ENCODE data around the gene LETMD1. TPM values are rescaled to one million over a fixed set of nuclear protein-coding genes. Genes with fewer than 3 reads are reported as not detected.
A peak's percentile ranks its signal among the peaks of the same experiment; 100 is the strongest.

LETMD1 gene
- total and polyA plus RNA-seq, 2 of the 13 experiments (the other 11 are each of a cell fraction or from before 2014, with no cell fraction given): 43.3 to 87.7 TPM

DNA sequence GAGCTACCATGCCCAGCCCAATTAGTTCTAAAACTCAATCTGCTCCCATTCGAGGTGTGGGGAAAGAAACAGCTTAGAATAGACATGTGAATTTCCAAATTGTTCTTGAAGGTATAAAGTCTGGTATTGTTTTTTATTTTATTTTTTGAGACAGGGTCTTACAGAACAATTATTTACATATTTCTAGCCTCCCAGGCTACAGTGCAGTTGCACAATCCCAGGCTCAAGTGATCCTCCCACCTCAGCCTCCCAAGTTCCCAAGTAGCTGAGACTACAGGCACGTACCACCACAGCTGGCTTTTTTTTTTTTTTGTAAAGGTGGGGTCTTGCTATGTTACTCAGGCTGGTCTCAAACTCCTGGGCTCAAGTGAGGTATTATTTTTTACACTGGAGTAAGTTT, 28.2 kb upstream of the LETMD1 start:
- no peaks in the 10 kb centered on the region for H4K20me1 ChIP-seq (ENCODE audit: insufficient read depth, low read length)
- ATAC-seq (no peak), FAIRE-seq (no peak), DNase-seq (ENCODE audit: low spot score) (no peak)
- TF ChIP-seq, protein P1, sequence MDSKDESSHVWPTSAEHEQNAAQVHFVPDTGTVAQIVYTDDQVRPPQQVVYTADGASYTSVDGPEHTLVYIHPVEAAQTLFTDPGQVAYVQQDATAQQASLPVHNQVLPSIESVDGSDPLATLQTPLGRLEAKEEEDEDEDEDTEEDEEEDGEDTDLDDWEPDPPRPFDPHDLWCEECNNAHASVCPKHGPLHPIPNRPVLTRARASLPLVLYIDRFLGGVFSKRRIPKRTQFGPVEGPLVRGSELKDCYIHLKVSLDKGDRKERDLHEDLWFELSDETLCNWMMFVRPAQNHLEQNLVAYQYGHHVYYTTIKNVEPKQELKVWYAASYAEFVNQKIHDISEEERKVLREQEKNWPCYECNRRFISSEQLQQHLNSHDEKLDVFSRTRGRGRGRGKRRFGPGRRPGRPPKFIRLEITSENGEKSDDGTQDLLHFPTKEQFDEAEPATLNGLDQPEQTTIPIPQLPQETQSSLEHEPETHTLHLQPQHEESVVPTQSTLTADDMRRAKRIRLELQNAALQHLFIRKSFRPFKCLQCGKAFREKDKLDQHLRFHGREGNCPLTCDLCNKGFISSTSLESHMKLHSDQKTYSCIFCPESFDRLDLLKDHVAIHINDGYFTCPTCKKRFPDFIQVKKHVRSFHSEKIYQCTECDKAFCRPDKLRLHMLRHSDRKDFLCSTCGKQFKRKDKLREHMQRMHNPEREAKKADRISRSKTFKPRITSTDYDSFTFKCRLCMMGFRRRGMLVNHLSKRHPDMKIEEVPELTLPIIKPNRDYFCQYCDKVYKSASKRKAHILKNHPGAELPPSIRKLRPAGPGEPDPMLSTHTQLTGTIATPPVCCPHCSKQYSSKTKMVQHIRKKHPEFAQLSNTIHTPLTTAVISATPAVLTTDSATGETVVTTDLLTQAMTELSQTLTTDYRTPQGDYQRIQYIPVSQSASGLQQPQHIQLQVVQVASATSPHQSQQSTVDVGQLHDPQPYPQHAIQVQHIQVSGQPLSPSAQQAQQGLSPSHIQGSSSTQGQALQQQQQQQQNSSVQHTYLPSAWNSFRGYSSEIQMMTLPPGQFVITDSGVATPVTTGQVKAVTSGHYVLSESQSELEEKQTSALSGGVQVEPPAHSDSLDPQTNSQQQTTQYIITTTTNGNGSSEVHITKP (CRISPR knock-in tag; IDR thresholded peaks at IDR 0.05; ENCODE audit: low read depth): no peak
- no peak for TF ChIP-seq HOXA9 (CRISPR knock-in tag; IDR thresholded peaks at IDR 0.05; ENCODE audit: borderline replicate concordance)
- no peak for TF ChIP-seq GZF1 (CRISPR knock-in tag; IDR thresholded peaks at IDR 0.05)
- TF ChIP-seq, protein P2, sequence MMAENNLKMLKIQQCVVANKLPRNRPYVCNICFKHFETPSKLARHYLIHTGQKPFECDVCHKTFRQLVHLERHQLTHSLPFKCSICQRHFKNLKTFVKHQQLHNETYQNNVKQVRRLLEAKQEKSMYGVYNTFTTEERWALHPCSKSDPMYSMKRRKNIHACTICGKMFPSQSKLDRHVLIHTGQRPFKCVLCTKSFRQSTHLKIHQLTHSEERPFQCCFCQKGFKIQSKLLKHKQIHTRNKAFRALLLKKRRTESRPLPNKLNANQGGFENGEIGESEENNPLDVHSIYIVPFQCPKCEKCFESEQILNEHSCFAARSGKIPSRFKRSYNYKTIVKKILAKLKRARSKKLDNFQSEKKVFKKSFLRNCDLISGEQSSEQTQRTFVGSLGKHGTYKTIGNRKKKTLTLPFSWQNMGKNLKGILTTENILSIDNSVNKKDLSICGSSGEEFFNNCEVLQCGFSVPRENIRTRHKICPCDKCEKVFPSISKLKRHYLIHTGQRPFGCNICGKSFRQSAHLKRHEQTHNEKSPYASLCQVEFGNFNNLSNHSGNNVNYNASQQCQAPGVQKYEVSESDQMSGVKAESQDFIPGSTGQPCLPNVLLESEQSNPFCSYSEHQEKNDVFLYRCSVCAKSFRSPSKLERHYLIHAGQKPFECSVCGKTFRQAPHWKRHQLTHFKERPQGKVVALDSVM (CRISPR knock-in tag; IDR thresholded peaks at IDR 0.05): peak; percentile 82
- TF ChIP-seq, protein P3, sequence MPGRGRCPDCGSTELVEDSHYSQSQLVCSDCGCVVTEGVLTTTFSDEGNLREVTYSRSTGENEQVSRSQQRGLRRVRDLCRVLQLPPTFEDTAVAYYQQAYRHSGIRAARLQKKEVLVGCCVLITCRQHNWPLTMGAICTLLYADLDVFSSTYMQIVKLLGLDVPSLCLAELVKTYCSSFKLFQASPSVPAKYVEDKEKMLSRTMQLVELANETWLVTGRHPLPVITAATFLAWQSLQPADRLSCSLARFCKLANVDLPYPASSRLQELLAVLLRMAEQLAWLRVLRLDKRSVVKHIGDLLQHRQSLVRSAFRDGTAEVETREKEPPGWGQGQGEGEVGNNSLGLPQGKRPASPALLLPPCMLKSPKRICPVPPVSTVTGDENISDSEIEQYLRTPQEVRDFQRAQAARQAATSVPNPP (CRISPR knock-in tag; IDR thresholded peaks at IDR 0.05): no peak
- peak; percentile 29; the same call in 1 of the 2 replicates for TF ChIP-seq CEBPB (IDR thresholded peaks at IDR 0.05; ENCODE audit: borderline replicate concordance, low read depth, low read length)
- TF ChIP-seq ZNF234 (CRISPR knock-in tag; conservative IDR thresholded peaks at IDR 0.05): no peak
- no peak for TF ChIP-seq KDM4B (CRISPR knock-in tag; IDR thresholded peaks at IDR 0.05)
- TF ChIP-seq CEBPG (CRISPR knock-in tag; IDR thresholded peaks at IDR 0.05): peak; percentile 31; the same call in 1 of the 2 replicates
- no peak for TF ChIP-seq CHD2 (IDR thresholded peaks at IDR 0.05; ENCODE audit: low read depth, low read length)
- TF ChIP-seq KMT2B (CRISPR knock-in tag; IDR thresholded peaks at IDR 0.05): no peak
- no peak overlapping the region for H3K4me2 ChIP-seq (ENCODE audit: low read depth, low read length)
- H3K27me3 ChIP-seq (ENCODE audit: control insufficient read depth in 1 of 2, insufficient read depth in 2 of 2, low read length in 2 of 2): no peaks in the 10 kb centered on the region
- no peak overlapping the region for H2AFZ ChIP-seq (ENCODE audit: low read length)
- 92% methylated on average over 2 of the region's 2 CpGs for WGBS (ENCODE audit: low lambda C conversion rate)
- H3K27ac ChIP-seq (ENCODE audit: extremely low read length, insufficient read depth, low read length): no peak overlapping the region
- no peaks in the 10 kb centered on the region for H3K9me3 ChIP-seq (ENCODE audit: low read length)
- no TSS peak for BruUV-seq (replicated peaks)
- in situ Hi-C loops (cut with HindIII; ENCODE audit: extremely low pct_ligation_motif_present, low pct_unique_long_range_greater_than_20kb): loop anchor here (10.0 kb wide), 1 partner anchor 195 kb away; no protein-coding TSS in a partner anchor
- peaks cover 71% of the 10 kb centered on the region for H3K4me1 ChIP-seq (ENCODE audit: insufficient read depth, low read length)
- ChIA-PET POLR2A (no interaction called here), CTCF (ENCODE audit: low intra/inter-chr PET ratio, low total read pairs) (no interaction called here)
- no peak overlapping the region for H3K9ac ChIP-seq (ENCODE audit: insufficient read depth, low read depth, low read length)
- H3K79me2 ChIP-seq (ENCODE audit: insufficient read depth, low read length): peaks cover 91% of the 10 kb centered on the region
- no peak overlapping the region for H3K4me3 ChIP-seq (replicated peaks in 1 of 3; ENCODE audit: insufficient read depth in 1 of 3, low read depth in 2 of 3, low read length in 3 of 3)
- 0 out of 5 replicates have a peak, but pooled peaks cover 0 to 7% of the 10 kb centered on the region in 2 experiments for H3K36me3 ChIP-seq (replicated peaks in 1 of 2; ENCODE audit: control insufficient read depth in 1 of 2, insufficient read depth in 2 of 2, low read length in 2 of 2)
- intact Hi-C loops (cut with micrococcal nuclease; ENCODE audit: unreplicated experiment): loop anchor here (10.0 kb wide), 1 partner anchor 1895 kb away; no protein-coding TSS in a partner anchor
